ENCODE results near the gene ZP3.
"Not testable (repeated sequence)": the region's sequence is repeated elsewhere in the genome, so short reads cannot be mapped to it uniquely, and the experiment has no call there.

DNA sequence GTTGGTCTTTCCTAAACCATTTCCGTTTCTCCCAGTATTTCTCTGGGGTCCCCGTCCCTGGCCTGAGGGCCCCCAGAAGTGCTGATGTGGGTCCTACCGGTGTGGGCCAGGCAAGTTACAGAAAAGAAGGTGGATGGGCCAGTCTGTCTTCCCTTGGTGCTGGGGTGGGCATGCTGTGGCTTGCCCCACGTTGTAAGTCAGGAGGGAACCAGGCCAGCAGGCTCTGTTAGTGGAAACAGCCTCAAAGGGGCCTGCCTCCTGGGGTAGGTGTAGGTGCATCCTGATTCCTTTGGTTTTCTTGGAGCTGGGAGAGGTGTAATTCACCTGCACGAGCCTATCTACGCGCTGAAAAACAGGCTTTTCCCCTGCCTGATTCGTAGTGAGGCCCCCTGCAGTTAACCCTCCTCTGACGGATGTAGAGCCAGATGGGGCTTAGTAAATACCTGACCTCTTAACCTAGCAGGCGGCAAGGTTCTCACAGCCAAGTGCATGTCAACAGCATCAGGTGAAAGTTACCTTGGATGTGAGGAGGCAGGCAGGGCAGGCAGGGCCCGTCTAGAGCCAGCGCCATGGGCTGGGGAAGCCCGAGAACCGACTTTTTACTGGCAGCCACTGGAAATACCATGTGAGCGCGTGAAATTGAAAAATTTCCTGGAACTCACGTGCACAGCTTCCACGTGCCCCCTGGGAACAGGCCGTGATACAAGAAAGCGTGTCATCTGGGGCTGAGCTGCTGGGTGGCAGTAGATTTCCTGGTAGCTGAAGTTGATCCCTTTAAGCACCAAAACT, 61.3 kb downstream of the ZP3 start:
- TF ChIP-seq, protein P1, sequence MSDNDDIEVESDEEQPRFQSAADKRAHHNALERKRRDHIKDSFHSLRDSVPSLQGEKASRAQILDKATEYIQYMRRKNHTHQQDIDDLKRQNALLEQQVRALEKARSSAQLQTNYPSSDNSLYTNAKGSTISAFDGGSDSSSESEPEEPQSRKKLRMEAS (IDR thresholded peaks at IDR 0.05), result not testable (repeated sequence)
- not testable (repeated sequence) for TF ChIP-seq FOSL1 (IDR thresholded peaks at IDR 0.05; ENCODE audit: insufficient read depth, low read depth, low read length); EGR1 (IDR thresholded peaks at IDR 0.05; ENCODE audit: borderline replicate concordance, low read depth, low read length); CTCF (IDR thresholded peaks at IDR 0.05; ENCODE audit: control extremely low read depth in 1 of 3, insufficient read depth in 1 of 3, low read depth in 1 of 3, low read length in 3 of 3); YY1 (IDR thresholded peaks at IDR 0.05; ENCODE audit: low read depth, low read length); PHF8 (conservative IDR thresholded peaks at IDR 0.05; ENCODE audit: low read depth, low read length); JUND (IDR thresholded peaks at IDR 0.05; ENCODE audit: low read length)
